IPS-15b (cell line): Measurements from ENCODE around the gene TBXAS1.

Source experiments
- H3K27me3 ChIP-seq: one replicate; pipeline ENCODE4 v1.6.1; 2013; ENCODE audit warnings: low read length; ENCODE audit not compliant: control insufficient read depth, insufficient read depth
- H3K36me3 ChIP-seq: one replicate; pipeline ENCODE4 v1.6.1; 2013; ENCODE audit warnings: low read length; ENCODE audit not compliant: control insufficient read depth, insufficient read depth
- H3K4me1 ChIP-seq: one replicate; pipeline ENCODE4 v1.6.1; 2013; ENCODE audit warnings: mild to moderate bottlenecking, low read length; ENCODE audit not compliant: control insufficient read depth, insufficient read depth
- H3K4me3 ChIP-seq: one replicate; pipeline ENCODE4 v1.5.1; 2013; ENCODE audit warnings: low read depth, low read length
- H3K9ac ChIP-seq: one replicate; pipeline ENCODE4 v1.6.1; 2013; ENCODE audit warnings: low read depth, mild to moderate bottlenecking, low read length
- H3K9me3 ChIP-seq: one replicate; pipeline ENCODE4 v1.6.1; 2013; ENCODE audit warnings: mild to moderate bottlenecking, low read length; ENCODE audit not compliant: control insufficient read depth, insufficient read depth

Gene TBXAS1

GRCh38 chr7:139808846-139809442, 20.1 kb upstream of the TBXAS1 start:
- Histone ChIP-seq H3K9me3 (peaks cover 2% of the 10 kb centered on the region), H3K9ac (no peak overlapping the region), H3K4me1 (no peaks in the 10 kb centered on the region), H3K4me3 (no peak overlapping the region), H3K27me3 (no peaks in the 10 kb centered on the region), H3K36me3 (no peaks in the 10 kb centered on the region)

- H3K4me1 ChIP-seq, result no peaks in the 10 kb centered on the region
- no peaks in the 10 kb centered on the region for H3K9me3 ChIP-seq
- H3K4me3 ChIP-seq, result no peak overlapping the region
- no peaks in the 10 kb centered on the region for H3K27me3 ChIP-seq
- no peaks in the 10 kb centered on the region for H3K36me3 ChIP-seq
- H3K9ac ChIP-seq, result no peak overlapping the region
Observed at GRCh38 chr7:139811066-139811465, 18.0 kb upstream of the TBXAS1 start.

GRCh38 chr7:139813151-139813550, 15.9 kb upstream of the TBXAS1 start:
- Histone ChIP-seq H3K36me3 (no peaks in the 10 kb centered on the region), H3K9me3 (no peaks in the 10 kb centered on the region), H3K27me3 (no peaks in the 10 kb centered on the region), H3K9ac (no peak overlapping the region), H3K4me1 (no peaks in the 10 kb centered on the region), H3K4me3 (no peak overlapping the region)

- Histone ChIP-seq H3K4me1 (no peaks in the 10 kb centered on the region), H3K27me3 (no peaks in the 10 kb centered on the region), H3K36me3 (no peaks in the 10 kb centered on the region), H3K9ac (no peak overlapping the region), H3K4me3 (no peak overlapping the region), H3K9me3 (no peaks in the 10 kb centered on the region)
Observed at GRCh38 chr7:139813689-139814088, 15.4 kb upstream of the TBXAS1 start.

GRCh38 chr7:139817249-139817648, 11.8 kb upstream of the TBXAS1 start:
- H3K4me3 ChIP-seq, result no peak overlapping the region
- no peaks in the 10 kb centered on the region for H3K9me3 ChIP-seq
- H3K36me3 ChIP-seq, result no peaks in the 10 kb centered on the region
- H3K9ac ChIP-seq, result no peak overlapping the region
- no peaks in the 10 kb centered on the region for H3K27me3 ChIP-seq
- H3K4me1 ChIP-seq, result no peaks in the 10 kb centered on the region

GRCh38 chr7:139820089-139820488, 9.0 kb upstream of the TBXAS1 start:
- Histone ChIP-seq H3K27me3 (no peaks in the 10 kb centered on the region), H3K9ac (no peak overlapping the region), H3K4me1 (no peaks in the 10 kb centered on the region), H3K4me3 (no peak overlapping the region), H3K36me3 (no peaks in the 10 kb centered on the region), H3K9me3 (no peaks in the 10 kb centered on the region)

- no peaks in the 10 kb centered on the region for H3K9me3 ChIP-seq
- H3K27me3 ChIP-seq, result no peaks in the 10 kb centered on the region
- H3K4me1 ChIP-seq, result no peaks in the 10 kb centered on the region
- H3K9ac ChIP-seq, result no peak overlapping the region
- no peak overlapping the region for H3K4me3 ChIP-seq
- H3K36me3 ChIP-seq, result no peaks in the 10 kb centered on the region
Observed at GRCh38 chr7:139821349-139822105, 7.5 kb upstream of the TBXAS1 start.

- Histone ChIP-seq H3K9ac (no peak overlapping the region), H3K9me3 (no peaks in the 10 kb centered on the region), H3K36me3 (no peaks in the 10 kb centered on the region), H3K4me3 (no peak overlapping the region), H3K4me1 (peaks cover 2% of the 10 kb centered on the region), H3K27me3 (no peaks in the 10 kb centered on the region)
Observed at GRCh38 chr7:139822855-139823254, 6.2 kb upstream of the TBXAS1 start.

- Histone ChIP-seq H3K9me3 (no peaks in the 10 kb centered on the region), H3K27me3 (no peaks in the 10 kb centered on the region), H3K36me3 (no peaks in the 10 kb centered on the region), H3K9ac (no peak overlapping the region), H3K4me1 (peaks cover 2% of the 10 kb centered on the region), H3K4me3 (no peak overlapping the region)
Observed at GRCh38 chr7:139823959-139824521, 5.0 kb upstream of the TBXAS1 start.

GRCh38 chr7:139825666-139826290, 3.3 kb upstream of the TBXAS1 start:
- H3K9me3 ChIP-seq, result no peaks in the 10 kb centered on the region
- H3K36me3 ChIP-seq, result no peaks in the 10 kb centered on the region
- H3K4me3 ChIP-seq, result no peak overlapping the region
- no peak overlapping the region for H3K9ac ChIP-seq
- peaks cover 2% of the 10 kb centered on the region for H3K4me1 ChIP-seq
- H3K27me3 ChIP-seq, result no peaks in the 10 kb centered on the region

GRCh38 chr7:139827042-139827441, 2.0 kb upstream of the TBXAS1 start:
- Histone ChIP-seq H3K36me3 (no peaks in the 10 kb centered on the region), H3K9ac (no peak overlapping the region), H3K9me3 (no peaks in the 10 kb centered on the region), H3K27me3 (no peaks in the 10 kb centered on the region), H3K4me1 (peaks cover 2% of the 10 kb centered on the region), H3K4me3 (no peak overlapping the region)

- Histone ChIP-seq H3K9ac (no peak overlapping the region), H3K4me1 (peaks cover 2% of the 10 kb centered on the region), H3K36me3 (no peaks in the 10 kb centered on the region), H3K27me3 (no peaks in the 10 kb centered on the region), H3K4me3 (no peak overlapping the region), H3K9me3 (no peaks in the 10 kb centered on the region)
Observed at GRCh38 chr7:139828446-139828845, 618 bp upstream of the TBXAS1 start.
